GM20431 (cell line): ENCODE results near the gene ICAM3.
"Not testable (repeated sequence)": the region's sequence is repeated elsewhere in the genome, so short reads cannot be mapped to it uniquely, and the experiment has no call there.

ENCODE experiments used
- in situ Hi-C: fragments of 300-500 bp; cut with MseI, MboI; formaldehyde crosslinking; loops from one replicate; pipeline ENCODE4 v1.15.0; 2020; ENCODE audit warnings: low sequenced_read_pairs; ENCODE audit not compliant: unreplicated experiment

ICAM3 gene

DNA sequence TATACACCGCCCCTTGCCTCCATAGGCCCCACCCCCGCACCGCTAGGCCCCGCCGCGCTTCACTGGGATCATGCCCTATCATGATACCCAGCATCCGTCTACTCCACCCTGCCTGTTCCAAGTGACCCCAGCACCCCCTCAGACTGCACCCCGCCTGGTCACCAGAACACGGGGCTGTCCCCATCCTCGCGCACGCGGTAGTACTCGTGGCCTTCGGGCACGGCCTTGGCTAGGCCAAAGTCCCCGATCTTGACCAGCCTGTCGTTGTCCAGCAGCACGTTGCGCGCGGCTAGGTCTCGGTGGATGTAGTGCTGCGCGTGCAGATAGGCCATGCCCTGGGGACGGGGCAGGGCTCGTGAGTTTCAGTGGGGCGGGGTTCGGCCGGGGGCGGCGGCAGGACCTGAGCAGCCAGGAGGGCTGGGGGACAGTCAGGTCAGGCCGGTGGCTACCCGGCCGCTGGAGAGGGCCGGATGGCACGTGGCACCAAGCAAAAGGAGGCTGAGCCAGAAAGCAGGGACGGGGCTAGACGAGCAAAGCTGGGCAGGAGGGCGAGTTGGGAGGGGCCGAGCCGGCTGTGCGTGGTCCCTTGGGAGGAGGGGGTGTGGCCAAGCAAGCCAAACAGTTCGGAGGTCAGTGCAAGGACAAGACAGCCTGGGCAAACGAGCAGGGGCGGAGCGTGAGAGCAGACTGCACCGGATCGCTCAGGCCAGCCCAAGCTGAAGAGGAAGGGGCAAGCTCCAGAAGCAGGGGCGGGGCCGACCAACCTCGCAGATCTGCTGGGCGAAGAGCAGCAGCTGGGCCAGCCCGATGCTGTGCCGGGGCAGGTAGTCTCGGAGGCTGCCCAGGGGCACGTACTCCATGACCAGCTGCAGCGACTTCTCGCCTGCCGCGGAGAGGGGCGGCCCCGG lies 13.6 kb upstream of the ICAM3 start:
- in situ Hi-C loops = no loop called here

DNA sequence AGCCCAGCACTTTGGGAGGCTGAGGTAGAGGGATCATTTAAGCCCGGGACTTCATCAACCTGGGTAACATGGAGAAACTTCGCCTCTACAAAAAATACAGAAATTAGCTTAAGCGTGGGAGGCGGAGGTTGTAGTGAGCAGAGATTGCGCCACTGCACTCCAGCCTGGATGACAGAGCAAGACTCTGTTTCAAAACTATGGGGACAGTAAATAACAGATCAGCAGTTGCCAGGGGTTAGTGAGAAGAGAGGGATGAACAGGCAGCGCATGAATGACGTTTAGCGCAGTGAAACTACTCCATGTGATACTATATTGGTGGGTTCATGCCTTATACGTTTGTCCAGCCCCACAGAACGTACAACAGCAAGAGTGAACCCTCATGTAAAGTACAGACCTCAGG lies 7.1 kb upstream of the ICAM3 start:
- in situ Hi-C loops = no loop called here

DNA sequence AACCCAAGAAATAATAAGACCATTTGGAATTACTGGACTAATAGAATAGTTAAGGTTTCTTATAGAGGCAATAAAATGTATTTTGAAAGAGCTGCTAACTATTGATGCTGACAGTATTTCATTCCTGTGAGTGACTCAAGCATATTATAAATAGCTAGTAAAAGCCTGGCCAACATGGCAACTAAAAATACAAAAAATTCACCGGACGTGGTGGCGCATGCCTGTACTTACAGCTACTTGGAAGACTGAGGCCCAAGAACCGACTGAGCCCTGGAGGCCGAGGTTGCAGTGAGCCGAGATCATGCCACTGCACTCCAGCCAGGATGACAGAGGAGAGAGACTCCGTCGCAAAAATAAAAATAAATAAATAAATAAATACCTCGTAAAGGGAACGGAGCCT lies 5.4 kb upstream of the ICAM3 start:
- in situ Hi-C loops = no loop called here

DNA sequence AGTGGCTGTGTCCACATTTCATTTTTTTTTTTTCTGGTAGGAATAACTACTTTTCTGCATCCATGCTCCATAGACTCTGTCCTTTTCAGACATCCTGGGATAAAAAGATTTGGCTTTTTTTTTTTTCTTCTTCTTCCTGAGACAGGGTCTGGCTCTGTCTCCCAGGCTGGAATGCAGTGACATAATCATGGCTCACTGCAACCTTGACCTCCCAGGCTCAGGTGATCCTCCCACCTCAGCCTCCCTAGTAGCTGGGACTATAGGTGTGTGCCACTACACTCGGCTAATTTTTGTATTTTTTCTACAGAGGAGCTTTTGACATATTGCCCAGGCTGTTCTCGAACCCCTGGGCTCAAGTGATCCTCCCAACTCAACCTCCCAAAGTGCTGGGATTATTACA lies 4.1 kb upstream of the ICAM3 start:
- in situ Hi-C loops = no loop called here

DNA sequence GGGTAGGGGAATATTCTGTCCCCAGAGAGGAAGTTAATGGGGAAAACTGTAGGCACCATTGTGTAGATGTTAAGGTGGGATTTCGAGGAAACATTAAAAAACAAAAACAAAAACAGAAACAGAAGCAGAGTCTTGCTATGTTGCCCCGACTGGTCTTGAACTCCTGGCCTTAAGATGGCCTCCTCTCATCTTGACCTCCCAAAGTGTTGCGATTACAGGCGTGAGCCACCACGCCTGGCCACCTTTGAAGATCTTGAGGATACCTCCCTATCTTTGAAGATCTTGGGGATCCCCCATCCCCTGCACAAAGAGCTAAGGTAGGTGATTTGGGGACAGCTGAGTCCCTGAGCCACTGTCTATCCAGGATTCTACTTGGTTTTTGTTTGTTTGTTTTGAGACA lies 553 bp upstream of the ICAM3 start:
- in situ Hi-C loops = no loop called here

DNA sequence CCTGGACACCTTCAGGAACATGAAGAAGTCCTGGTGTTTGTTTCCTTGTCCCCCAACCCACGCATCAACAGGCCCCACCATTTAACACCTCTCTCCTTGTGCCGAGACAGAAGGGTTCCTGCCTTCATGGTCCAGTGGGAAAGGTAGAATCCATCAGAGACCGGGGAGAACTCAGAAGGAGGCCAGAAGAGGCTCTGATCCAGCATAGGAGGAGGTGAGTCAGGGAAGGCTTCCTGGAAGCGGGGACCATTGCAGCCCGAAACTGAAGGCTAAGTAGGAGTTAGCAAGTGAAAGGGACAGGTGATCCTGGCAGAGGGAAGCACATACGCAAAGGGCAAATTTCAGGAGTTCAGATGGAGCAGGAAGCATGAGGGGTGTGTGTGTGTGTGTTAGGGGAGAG lies 484 bp downstream of the ICAM3 start:
- in situ Hi-C loops = no loop called here

DNA sequence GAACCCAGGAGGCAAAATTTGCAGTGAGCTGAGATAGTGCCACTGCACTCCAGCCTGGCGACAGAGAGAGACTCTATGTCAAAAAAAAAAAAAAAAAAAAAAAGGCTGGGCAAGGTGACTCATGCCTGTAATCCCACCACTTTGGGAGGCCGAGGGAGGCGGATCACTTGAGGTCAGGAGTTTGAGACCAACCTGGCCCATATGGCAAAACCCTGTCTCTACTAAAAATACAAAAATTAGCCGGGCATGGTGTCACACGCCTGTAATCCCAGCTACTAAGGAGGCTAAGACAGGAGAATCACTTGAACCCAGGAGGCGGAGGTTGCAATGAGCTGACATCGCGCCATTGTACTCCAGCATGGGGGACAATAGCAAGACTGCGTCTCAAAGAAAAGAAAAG lies 2.7 kb downstream of the ICAM3 start:
- in situ Hi-C loops = not testable (repeated sequence)

DNA sequence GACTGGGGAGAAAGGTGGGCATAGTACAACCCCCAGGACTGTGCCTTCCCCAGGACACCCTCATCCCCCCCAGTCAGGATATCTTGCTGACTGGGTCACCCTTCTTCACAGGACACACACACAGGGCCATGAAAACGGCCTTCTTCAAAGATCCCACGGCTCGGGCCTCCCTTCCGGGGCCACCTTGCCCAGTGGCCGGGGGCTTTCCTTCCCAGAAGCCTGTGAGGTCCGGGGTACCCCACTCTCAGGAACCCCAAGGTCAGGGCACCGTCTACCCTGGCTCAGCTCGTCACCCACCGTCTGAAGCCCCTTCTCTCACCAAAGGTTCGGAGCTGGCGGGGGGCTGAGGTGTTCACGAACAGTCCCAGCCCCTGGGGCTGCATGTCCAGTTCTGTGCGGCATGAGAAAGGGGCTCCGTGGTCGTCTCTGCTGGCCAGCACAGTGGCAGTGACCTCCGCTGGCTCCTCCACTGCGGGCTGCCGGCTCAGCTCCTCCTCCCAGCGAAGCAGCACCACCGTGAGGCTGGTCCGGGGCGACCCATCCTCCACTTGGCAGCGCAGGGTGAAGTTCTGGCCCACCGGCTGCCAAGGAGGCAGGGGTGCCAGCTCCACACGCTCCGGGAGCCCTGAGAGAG lies 4.0 kb downstream of the ICAM3 start:
- in situ Hi-C loops = no loop called here

DNA sequence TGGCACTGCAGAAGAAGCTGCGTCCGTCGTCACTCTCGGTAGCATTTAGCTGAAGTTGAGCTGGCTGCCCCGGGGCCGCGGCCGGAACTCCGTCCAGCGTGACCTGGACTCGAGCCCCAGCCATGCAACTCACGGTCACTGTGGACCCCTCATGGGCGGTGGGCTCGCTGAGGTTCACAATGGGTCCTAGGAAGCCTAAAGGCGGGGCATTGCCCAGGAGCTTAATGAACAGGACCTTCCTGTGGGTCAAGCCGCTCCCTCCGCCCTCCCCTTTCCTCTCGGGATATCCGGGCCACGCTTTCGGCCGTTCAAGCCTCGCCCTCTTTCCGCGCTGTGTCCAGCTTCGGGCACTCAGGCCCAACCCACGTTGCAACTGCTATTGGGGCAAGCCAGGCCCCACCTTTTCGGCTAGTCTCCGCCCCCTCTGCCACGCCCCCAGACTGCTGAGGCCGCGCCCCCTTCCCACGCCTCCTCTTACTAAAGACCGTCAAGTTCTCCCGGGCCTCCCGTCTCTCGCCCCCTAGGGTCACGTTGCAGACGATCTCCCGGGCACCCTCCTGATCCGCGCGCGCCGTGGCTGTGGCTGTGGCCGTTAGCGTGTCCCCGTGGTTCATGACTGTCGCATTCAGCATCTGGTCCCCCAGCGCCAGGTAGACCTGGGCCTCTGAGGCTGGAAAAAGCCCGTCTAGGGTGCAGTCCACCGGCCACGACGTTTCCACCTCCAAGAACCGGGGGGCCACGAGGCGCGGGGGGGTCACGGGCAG lies 4.7 kb downstream of the ICAM3 start:
- in situ Hi-C loops = no loop called here

DNA sequence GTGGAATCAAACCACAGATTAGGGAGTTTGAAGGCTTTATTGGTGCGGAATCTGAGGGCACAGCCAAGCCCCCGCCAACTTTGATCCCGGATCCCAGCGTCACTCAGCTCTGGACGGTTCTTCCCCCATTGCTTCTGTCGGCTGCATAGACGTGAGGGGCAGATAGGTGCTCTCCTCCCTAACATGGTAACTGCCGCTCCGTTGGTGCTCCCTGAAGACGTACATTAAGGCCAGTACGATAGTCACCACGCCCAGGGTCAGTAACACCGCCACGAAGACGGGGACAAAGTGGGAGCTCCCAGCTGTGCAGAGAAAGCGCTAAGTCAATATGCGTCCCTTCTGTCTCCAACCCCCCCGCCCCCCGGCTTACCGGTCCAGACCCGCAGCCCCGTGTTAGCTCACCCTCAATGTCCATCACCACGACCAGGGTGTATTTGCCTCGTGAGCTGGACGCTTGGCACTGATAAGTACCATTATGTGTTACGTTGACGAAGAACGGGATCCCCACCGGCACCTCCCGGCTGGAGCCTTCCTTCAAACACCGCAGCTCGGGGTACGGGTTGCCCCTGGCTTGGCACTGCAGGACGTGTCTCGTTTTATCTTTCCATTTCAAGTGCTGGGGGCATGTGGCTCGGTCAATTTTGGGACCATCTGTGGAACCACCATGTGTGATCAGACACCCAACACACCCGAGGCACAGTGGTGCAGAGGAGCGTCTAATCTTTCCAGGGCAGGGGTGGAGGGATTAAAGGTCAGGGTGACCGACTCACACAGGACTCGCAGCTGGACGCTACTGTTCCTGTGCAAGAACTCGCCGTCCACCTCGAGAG lies 5.5 kb downstream of the ICAM3 start:
- in situ Hi-C loops = no loop called here

DNA sequence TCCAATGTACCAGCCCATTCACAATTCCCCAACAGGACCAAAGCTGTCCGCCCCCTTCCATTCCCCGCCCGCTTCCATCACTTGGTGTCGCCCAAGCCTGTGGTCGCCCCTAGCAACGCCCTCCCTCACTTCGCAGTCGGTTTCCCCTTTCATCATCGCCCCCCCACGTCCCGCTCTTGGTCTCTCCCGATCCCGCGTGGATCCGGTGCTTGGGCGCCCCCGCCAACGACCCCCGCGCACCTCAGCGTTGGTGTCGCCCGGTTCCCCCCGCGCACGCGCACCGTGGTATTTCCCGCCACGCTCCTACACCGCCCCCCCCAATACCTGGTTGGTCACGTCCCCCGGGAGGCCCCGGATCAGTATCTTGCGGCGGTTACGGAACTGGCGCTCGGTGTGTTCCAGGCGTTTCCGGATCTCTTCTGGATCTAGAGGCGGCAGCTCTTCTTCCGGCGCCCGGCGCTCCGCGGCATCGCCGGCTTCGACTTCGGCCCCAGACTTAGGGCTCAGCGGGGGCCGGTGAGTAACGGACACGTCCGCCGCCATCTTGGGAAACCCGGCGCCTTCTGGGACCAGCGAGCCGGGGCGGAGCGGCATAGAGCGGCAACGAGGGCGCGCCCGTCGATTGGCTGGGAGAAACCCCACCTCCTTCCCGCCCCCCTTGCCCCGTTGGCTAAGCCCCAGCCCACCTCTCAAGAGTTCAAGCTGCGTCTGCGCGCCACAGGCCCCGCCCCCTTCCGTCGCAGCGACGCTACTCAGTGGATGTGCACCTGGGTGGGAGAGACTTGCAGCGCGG lies 6.3 kb downstream of the ICAM3 start, which contains the start of gene RAVER1:
RAVER1 (minus strand) TSS at position 565 of the 793 bp plus-strand sequence; CDS start at position 543, 22 bp downstream.
- in situ Hi-C loops = no loop called here

DNA sequence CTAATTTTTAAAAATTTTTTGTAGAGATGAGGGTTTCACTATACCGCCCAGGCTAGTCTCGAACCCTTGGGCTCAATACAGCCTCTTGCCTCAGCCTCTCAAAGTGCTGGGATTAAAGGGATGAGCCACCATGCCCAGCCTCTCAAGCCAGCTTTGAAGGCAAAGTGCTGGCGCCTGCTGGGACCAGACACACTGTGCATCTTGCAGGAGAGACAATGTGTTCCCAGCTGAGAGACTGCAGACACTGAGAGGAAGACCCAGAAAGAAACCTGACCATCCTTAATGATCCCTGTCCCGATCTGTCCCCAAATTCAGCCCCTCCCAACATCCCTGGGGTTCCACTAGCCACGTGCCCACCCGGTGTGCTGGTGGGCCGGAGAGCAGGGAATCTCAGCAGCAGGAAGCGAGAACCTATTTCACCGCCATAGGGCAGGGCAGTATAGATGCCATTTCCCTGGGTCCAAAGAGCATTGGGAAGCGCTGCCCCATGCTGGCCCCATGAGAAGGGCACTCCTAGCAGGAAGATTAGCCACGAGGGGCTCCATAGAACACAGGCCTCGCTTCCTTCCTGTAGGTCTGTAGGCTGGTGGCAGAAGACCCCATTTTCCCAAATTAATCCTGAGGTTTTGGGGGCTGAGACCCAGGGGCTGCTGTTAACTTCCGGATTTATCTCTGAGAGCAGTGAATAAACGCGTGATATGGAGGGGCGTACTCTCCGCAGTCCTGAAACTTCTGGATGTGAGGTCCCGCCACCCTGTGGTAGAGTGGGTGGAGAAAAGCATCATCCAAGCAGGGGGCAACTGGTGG lies 7.1 kb downstream of the ICAM3 start:
- in situ Hi-C loops = no loop called here

DNA sequence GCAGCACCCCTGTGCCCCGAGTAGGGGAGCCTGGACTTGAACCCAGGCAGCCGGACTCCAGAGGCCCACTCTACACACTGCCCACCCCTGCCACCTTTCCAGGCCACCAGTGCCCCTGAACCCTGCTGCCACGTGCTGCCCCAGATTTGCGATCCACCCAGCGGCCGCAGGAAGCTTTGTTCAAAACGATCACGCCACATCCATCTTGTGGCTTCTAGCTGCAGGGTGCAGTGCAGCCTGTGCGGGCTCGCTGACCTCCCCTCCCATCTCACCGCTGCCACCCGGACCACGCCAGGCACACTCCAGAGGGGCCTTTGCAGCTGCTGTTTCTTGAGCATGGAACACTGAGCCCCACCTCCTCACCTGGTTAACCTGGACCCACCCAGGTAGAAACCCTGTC lies 9.9 kb downstream of the ICAM3 start:
- in situ Hi-C loops = no loop called here

DNA sequence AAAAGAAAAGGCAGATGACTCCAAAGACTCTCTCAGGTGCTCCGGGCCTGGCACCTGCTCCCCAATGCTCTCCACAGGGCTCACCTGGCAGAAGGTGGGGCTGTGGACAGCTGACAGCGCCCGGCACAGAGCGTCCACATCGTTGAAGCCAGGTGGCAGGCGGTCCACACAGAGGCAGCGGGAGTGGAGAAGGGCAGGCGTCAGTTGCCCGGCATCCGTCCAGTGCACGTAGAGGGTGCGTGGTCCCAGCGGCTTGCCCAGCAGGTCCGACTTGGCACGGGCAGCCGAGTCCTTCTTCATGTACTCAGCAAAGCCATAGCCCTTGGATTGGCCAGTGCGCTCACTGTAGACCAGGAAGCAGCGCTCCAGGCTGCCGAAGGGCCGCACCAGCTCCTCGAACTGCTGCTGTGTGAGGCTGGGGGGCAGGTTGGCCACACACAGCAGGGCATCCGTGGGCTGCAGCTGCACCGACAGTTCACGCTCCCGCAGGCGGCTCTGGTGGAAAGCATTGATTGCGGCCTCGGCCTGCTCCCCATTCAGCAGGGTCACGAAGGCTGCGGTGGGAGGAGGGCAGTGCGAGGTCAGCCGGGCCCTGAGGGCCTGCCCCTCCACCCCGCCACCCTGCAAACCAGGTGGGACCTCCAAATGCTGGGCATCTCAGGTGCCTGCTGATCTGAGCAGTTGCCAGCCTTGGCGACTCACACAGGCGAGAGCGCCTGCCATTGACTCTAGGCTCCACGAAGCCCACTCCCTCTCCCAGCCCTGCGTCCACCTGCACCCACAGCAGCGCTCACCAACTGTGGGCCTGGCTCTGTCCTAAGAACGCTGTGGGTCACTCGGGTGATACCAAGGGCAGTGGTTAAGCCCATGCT lies 10.6 kb downstream of the ICAM3 start:
- in situ Hi-C loops = no loop called here

DNA sequence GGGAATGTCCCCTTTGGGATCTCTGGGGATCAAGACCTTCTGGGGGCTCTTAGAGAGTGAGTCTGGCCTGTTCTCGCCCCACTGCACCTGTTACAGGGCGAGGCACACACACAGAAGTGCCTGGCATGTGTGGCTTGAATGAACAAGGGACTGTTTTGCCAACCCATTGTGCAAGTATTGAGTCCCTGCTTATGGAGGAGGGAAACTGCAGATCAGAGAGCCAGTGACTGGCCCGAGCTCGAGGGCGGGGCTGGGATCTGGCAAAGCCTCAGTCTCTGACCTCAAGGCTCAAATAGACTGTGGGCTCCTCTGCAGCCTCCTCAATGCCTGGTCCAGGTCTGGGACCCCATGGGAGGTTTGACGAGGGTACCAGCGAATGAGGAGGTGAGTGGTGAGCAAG lies 11.6 kb downstream of the ICAM3 start:
- in situ Hi-C loops = no loop called here

DNA sequence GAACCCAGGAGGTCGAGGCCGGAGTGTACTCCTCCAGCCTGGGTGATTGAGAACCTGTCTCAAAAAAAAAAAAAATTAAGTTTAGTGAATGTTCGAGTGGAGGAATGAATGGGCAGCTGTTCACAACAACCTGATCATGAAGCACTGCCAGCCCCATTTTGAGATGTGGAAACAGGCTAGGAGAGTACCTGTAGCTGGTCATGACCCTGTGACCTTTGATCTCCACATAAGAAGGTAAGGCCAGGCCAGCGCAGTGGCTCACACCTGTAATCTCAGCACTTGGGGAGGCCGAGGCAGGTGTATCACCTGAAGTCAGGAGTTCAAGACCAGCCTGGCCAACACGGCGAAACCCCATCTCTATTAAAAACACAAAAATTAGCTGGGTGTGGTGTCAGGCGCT lies 13.7 kb downstream of the ICAM3 start:
- in situ Hi-C loops = no loop called here
